22Rv1 (cell line): Measurements from ENCODE around the gene ZFYVE28.
"Not testable (repeated sequence)": the region's sequence is repeated elsewhere in the genome, so short reads cannot be mapped to it uniquely, and the experiment has no call there.

Experiments used
- ZFX ChIP-seq: fragments of 450-650 bp; IDR thresholded peaks from 2 replicates; pipeline ENCODE4 v1.6.1; 2017; ENCODE audit warnings: antibody characterized with exemption, borderline replicate concordance
- TF ChIP-seq, protein P1 (sequence below): fragments of 450-650 bp; IDR thresholded peaks from 2 replicates; pipeline ENCODE4 v1.5.1; 2017; ENCODE audit warnings: mild to moderate bottlenecking

DNA sequence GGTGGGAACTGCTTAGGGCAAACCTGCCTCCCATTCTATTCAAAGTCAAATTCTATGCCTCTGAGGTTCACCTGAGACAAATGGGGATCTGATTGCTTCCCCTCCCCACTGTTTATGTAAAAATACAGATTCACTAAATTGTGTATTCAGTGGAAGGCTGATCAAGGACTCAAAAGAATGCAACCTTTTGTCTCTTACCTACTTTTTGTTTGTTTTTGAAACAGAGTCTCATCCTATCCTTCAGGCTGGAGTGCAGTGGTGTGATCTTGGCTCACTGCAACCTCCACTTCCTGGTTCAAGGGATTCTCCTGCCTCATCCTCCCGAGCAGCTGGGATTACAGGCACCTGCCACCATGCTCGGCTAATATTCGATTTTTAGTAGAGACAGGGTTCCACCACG lies 197.1 kb downstream of the ZFYVE28 start:
- TF ChIP-seq, protein P1, sequence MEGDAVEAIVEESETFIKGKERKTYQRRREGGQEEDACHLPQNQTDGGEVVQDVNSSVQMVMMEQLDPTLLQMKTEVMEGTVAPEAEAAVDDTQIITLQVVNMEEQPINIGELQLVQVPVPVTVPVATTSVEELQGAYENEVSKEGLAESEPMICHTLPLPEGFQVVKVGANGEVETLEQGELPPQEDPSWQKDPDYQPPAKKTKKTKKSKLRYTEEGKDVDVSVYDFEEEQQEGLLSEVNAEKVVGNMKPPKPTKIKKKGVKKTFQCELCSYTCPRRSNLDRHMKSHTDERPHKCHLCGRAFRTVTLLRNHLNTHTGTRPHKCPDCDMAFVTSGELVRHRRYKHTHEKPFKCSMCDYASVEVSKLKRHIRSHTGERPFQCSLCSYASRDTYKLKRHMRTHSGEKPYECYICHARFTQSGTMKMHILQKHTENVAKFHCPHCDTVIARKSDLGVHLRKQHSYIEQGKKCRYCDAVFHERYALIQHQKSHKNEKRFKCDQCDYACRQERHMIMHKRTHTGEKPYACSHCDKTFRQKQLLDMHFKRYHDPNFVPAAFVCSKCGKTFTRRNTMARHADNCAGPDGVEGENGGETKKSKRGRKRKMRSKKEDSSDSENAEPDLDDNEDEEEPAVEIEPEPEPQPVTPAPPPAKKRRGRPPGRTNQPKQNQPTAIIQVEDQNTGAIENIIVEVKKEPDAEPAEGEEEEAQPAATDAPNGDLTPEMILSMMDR = not testable (repeated sequence)
- not testable (repeated sequence) for TF ChIP-seq ZFX
